ENCODE data around the gene PLXNA2.

PLXNA2 gene

GRCh38 chr1:208039536-208040332, 204.4 kb downstream of the PLXNA2 start:
- no peak for DNase-seq (ENCODE audit: low spot score)

GRCh38 chr1:208038303-208038702, 205.9 kb downstream of the PLXNA2 start:
- DNase-seq (ENCODE audit: low spot score), result no peak

GRCh38 chr1:208036918-208037766, 207.0 kb downstream of the PLXNA2 start:
- no peak for DNase-seq (ENCODE audit: low spot score)

GRCh38 chr1:208036106-208036808, 207.9 kb downstream of the PLXNA2 start:
- peak; percentile 9 for DNase-seq (ENCODE audit: low spot score)

GRCh38 chr1:208034135-208034534, 210.0 kb downstream of the PLXNA2 start:
- DNase-seq (ENCODE audit: low spot score), result no peak

GRCh38 chr1:208033236-208033635, 210.9 kb downstream of the PLXNA2 start:
- no peak for DNase-seq (ENCODE audit: low spot score)

- DNase-seq (ENCODE audit: low spot score), result no peak
Measured at GRCh38 chr1:208031932-208032320, 212.3 kb downstream of the PLXNA2 start.

GRCh38 chr1:208031316-208031931, 212.8 kb downstream of the PLXNA2 start:
- DNase-seq (ENCODE audit: low spot score), result no peak

- DNase-seq (ENCODE audit: low spot score), result no peak
Measured at GRCh38 chr1:208030288-208031091, 213.7 kb downstream of the PLXNA2 start.

- DNase-seq (ENCODE audit: low spot score), result no peak
Measured at GRCh38 chr1:208029381-208030287, 214.6 kb downstream of the PLXNA2 start.

GRCh38 chr1:208028526-208028925, 215.7 kb downstream of the PLXNA2 start:
- no peak for DNase-seq (ENCODE audit: low spot score)

- DNase-seq (ENCODE audit: low spot score), result no peak
Measured at GRCh38 chr1:208027861-208028260, 216.3 kb downstream of the PLXNA2 start.

GRCh38 chr1:208026880-208027438, 217.2 kb downstream of the PLXNA2 start:
- DNase-seq (ENCODE audit: low spot score), result no peak

GRCh38 chr1:208025031-208025430, 219.2 kb downstream of the PLXNA2 start:
- DNase-seq (ENCODE audit: low spot score), result no peak

GRCh38 chr1:208024406-208024805, 219.8 kb downstream of the PLXNA2 start:
- no peak for DNase-seq (ENCODE audit: low spot score)

GRCh38 chr1:208019257-208019656, 224.9 kb downstream of the PLXNA2 start:
- DNase-seq (ENCODE audit: low spot score), result no peak

GRCh38 chr1:208015255-208015654, 228.9 kb downstream of the PLXNA2 start:
- no peak for DNase-seq (ENCODE audit: low spot score)

- no peak for DNase-seq (ENCODE audit: low spot score)
Measured at GRCh38 chr1:208013210-208013609, 231.0 kb downstream of the PLXNA2 start.

GRCh38 chr1:208012721-208013120, 231.5 kb downstream of the PLXNA2 start:
- no peak for DNase-seq (ENCODE audit: low spot score)

All from NAMALWA (cell line).